Erythroblast (primary cell): ENCODE measurements around the gene SMG7.

Experiments
- DNase-seq, 2 experiments: peaks; one replicate each; lab custom pipeline; 2025; lab: John Stamatoyannopoulos, UW
- GATA1 ChIP-seq: IDR thresholded peaks from 2 replicates; pipeline ENCODE4 v1.6.1; 2011; ENCODE audit warnings: low read depth, mild to moderate bottlenecking, control low read depth, low read length, moderate library complexity
- POLR2A ChIP-seq: IDR thresholded peaks from 2 replicates; pipeline ENCODE4 v1.6.1; 2011; ENCODE audit warnings: mild to moderate bottlenecking, low read length

Gene SMG7

DNA sequence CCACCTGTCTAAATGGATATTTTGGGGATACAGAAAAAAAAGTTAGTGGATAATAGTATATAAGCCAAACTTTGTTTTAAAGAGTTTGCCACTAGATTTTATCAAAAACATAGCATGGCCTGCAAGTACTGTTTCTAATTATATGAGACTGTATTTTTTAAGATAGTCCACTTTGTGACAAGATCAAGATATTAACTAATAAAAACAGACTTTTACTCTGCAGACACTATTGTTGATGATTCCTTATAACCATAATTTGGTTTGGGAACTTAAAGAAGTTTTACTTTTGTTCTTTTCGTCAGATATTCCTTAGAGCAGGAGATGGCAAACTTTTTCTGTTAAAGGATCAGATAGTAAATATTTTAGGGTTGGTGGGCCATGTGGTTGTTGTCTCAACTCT lies 36.4 kb downstream of the SMG7 start:
- DNase-seq = no peak
- TF ChIP-seq POLR2A (no peak), GATA1 (no peak)

DNA sequence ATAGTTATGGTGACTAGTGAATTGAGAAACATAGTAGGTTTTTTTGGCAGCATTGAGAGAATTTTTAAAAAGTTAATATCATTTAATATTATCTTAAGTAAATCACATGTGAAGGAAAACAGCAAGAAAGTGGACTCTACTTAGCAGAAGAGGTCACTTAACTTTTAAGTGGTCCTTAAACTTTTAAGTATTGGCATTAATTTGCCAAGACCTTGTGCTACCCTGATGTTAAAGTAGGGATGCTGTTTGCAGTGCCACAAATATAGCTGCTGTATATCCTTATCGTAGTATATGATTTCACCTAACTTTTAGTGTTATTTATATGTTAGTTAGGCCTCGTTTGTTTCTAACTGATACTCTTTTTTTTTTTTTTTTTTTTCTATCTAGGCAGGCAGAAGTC lies 40.2 kb downstream of the SMG7 start:
- DNase-seq = no peak
- no peak for TF ChIP-seq POLR2A
- TF ChIP-seq GATA1 = no peak

DNA sequence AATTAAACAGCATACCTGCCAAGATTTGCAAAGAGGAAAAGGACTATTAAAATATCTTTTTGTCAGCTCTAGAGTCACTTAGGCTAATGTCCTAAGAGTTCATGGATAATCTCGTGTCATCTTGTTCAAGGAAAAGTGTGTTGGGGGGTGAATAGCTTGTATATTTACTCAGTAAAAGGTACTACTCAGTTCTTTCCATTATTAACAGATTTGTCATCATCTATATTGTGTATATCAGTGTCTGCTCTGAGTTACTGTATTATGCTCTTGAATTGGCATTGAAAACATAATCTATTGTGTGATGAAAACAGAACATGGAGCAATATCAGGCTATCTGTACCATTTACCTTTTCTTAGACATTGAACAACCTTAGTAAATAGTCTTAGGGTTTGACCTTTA lies 41.9 kb downstream of the SMG7 start:
- no peak for TF ChIP-seq GATA1
- TF ChIP-seq POLR2A = no peak
- DNase-seq = no peak

DNA sequence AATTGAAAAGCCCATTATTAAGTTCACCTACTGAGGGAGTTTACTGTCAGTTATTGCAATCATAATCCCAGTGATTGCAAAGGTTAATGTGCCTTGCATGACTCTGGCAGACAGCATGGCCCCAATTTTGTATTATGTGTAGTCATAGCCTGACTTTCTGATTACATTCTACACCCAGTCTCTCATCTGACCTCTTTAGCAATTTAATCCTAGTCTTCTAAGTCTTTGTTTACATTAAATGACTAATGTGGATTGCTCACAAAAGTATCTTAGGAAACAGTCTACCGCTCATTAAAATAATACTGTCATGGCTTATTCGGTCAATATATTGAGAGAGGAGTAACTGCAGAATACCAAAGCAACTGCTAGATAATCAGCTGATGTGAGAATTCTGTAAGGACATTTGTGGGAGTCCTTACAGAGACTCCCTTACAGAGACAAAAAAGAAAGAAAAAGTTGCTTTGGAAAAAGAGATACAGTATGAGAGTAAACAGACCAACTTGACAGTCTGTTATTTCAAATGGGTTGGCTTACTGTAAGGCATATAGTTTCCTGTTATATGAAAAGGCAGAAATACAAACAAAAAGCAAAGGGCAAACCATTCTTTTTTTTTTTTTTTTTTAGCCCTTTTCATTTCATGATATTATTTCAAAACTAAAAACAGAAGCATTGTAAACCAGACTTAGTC lies 42.8 kb downstream of the SMG7 start:
- no peak for DNase-seq
- TF ChIP-seq POLR2A (no peak), GATA1 (no peak)

DNA sequence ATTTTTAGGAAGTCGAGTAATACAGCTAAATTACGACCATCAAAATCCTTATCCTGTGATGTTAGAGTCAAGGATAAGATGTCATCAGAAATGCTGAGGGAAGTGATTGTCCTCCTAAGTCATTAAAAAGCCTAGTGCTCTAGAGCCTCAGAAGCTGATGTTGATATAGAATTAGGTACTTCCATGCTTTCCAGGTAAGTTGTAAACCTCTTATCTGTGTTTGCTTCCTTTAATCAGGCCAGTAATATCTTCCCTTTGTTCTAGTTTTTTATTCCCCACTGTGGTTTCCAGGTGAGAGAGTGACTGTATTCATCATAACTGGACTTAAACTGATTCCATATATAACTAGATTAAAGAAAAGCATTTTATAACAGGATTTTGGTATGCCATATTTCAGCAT lies 44.4 kb downstream of the SMG7 start:
- TF ChIP-seq GATA1 (no peak), POLR2A (no peak)
- DNase-seq = no peak

DNA sequence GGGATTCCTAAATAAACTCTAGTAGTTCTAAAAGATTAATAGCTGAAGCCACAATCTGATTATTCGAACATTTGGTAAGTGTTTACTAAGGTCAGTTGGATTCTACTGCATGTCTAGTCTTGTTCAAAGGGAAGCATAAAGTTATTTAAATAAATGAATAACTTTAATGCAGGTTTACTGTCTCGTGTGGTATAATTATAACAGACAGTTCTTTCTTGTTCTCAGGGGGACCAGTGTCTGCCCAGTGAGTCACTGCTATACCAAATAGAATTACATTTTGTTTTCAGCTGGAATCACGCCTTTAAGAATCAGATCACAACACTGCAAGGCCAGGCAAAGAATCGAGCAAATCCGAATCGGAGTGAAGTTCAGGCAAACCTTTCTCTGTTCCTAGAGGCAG lies 45.1 kb downstream of the SMG7 start:
- TF ChIP-seq GATA1 (no peak), POLR2A (no peak)

DNA sequence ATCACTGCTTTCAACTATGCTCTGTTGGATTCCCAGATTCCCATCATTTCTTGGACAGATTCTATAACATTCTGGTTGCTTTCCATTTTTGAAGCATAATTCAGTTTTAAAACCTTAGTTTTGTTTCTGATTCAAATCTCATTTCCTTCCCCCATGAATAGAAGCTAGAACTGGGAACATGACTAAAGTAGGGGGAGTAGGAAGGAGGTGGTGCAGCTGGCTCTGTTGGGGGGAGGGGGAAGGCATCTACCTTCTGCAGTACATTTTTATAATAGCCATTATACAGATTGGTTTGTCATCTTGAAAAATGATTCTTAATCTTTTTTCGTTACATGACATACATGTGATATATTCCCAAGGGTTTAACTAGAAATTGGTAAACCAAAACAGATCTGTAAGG lies 48.1 kb downstream of the SMG7 start:
- TF ChIP-seq POLR2A (no peak), GATA1 (no peak)

More for the DNA sequence above, 45.1 kb downstream of the SMG7 start:
- no peak for DNase-seq

DNA sequence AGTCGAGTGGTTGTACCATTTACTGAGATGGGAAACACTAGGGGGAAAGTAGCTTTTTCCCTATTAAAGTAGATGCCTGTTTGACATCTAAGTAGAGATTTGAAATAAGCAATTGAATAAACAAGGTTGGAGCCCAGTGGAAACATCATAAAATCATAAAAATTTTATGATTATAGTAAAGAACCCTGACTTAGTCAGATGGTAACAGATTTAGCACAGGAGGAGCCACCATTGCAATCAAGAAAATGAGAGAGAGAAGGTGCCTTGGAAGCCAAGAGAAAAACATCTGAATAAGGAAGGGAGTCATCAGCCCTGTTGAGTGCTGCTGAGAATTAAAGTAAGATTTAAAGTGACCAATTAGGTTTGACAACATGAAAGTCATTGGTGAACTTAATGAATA lies 49.8 kb downstream of the SMG7 start:
- no peak for TF ChIP-seq GATA1
- no peak for TF ChIP-seq POLR2A
- DNase-seq = no peak

More for the DNA sequence above, 48.1 kb downstream of the SMG7 start:
- no peak for DNase-seq

DNA sequence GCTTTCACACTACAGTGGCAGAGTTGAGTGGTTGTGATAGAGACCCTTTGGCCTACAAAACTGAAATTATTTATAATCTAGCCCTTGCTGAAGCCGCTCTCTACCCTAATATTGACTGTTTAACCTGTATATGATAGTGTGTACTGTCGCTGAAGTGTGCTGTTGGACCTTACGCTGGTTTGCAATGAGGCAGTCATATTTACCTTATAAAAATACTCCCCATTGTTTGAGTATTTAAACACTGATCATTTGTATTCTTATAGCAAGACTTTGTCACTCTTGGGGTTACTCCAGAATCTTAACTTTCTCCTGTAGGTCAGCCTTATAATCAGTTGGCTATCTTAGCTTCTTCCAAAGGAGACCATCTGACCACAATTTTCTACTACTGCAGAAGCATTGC lies 56.3 kb downstream of the SMG7 start:
- DNase-seq = no peak
- TF ChIP-seq POLR2A = no peak
- TF ChIP-seq GATA1 = no peak

DNA sequence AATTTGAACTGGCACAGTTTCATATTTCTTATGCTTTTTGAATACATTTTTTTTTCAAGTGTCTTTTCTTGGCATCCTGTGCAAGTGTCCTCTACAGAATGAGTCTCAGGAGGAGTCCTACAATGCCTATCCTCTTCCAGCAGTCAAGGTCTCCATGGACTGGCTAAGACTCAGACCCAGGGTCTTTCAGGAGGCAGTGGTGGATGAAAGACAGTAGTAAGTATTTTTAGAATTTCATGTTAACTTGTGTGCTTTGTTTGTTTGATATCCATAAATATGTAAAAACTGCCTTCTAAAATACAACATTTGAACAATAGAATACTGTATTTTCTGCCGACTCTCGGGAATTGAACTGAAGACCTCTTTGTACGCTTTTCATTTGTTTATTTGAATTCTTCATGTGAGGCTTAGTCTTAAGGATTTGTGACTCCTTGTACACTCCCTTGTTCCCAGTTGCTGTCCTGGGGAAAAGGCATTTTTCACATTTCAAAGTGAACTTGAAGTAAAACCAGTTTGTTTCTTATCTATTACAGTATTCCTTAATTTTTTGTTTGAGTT lies 61.4 kb downstream of the SMG7 start:
- DNase-seq = no peak
- no peak for TF ChIP-seq POLR2A
- no peak for TF ChIP-seq GATA1

DNA sequence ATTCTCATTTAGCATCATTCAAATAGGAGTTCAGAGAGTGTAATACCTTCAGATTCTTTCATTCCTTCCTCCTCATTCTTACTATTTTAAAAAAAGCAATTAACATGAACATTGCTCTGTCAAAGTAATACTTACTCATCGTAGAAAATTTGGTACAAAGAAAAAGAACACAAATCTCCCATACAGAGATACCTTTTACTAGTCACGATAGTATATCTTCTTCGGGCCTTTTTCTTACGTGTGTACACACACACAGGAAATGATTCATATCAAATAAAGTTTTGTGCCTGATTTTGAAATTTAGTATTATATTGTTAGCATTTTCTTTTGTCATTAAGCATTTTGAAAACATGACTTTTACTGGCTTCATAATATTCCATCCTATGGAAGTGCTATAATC lies 65.1 kb downstream of the SMG7 start:
- no peak for TF ChIP-seq GATA1
- TF ChIP-seq POLR2A = no peak
- DNase-seq = no peak

DNA sequence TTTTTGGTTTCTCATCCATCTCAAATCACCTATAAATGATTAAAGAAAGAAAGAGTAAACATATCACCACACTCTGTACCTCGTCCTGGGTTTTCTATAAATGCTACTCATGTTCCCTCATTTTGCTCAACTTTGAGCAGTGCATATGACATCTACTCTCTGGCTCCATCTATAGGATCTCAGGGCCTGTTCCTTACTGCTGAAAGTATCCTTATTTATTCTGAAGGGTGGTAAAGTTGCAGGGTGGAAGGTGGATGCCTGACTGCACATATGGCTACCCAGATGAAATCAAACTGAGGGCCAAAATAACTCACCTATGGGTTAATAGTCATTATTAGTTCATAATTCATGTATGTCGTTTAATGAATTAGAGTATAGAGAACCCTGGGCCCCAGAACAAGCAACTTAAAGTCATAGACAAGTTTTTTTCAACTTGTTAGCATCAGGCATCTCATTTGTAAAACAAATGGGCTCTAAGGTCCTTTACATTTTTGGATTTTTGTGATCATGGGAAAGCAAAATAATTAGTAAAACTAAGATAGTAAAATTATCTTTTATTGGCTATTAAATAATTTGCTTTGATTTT lies 71.4 kb downstream of the SMG7 start:
- DNase-seq = peak; percentile 54 to 60
- TF ChIP-seq GATA1 (no peak), POLR2A (no peak)

DNA sequence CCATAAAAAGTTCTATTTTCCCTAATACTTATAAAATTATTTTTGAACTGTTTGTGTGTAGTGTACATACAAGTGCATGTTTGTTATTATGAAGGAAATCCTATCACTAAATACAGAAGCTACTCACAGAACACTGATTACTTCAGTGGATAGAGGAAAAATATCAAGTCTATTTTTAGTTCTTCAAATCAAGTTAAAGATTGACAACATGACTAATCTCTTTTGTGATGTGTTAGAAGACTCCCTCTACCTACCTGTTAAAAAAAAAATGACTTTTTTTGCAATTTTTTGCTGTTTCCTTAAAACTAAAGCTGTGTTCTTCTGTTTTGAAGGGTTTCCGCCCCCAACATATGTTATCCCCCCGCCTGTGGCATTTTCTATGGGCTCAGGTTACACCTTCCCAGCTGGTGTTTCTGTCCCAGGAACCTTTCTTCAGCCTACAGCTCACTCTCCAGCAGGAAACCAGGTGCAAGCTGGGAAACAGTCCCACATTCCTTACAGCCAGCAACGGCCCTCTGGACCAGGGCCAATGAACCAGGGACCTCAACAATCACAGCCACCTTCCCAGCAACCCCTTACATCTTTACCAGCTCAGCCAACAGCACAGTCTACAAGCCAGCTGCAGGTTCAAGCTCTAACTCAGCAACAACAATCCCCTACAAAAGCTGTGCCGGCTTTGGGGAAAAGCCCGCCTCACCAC lies 72.4 kb downstream of the SMG7 start:
- no peak for TF ChIP-seq POLR2A
- no peak for TF ChIP-seq GATA1
- no peak for DNase-seq

DNA sequence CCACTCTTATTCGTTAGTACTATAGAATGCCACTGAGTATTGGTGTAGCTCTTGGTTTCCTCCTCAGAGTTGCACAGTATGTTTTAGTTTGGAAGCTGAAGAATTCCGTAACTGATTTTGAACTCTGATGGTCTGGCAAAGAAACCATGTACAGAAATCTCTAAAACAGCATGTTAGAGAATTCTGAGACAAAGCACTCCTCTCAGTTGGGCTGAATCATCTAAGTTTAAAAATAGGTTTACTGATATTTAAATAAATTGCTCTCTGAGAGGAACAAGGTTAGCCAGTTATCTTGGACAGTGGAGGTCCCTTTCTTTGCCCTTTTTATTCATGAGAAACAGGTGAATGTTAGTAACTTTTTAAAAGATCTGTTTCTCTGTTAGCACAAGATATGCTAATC lies 74.1 kb downstream of the SMG7 start:
- no peak for TF ChIP-seq POLR2A
- TF ChIP-seq GATA1 = no peak
- DNase-seq = no peak
